Uterus (tissue), 2 donors: Measurements from ENCODE around the gene CDH12.

Source experiments
- CTCF ChIP-seq, 4 experiments: fragments of 200-600 bp in 2 of 4; fragments of 450-650 bp in 2 of 4; sonication (generic) in 2 of 4; IDR thresholded peaks; one replicate each; pipeline ENCODE4 v1.5.1; 2016 to 2019; ENCODE audit warnings: antibody characterized with exemption in 4 of 4, mild to moderate bottlenecking in 2 of 4, moderate library complexity in 1 of 4
- POLR2A ChIP-seq, 2 donors: fragments of 450-650 bp; IDR thresholded peaks; one replicate each; pipeline ENCODE4 v1.6.1; 2016; ENCODE audit warnings: antibody characterized with exemption in 2 of 2, mild to moderate bottlenecking in 1 of 2, moderate library complexity in 1 of 2

GRCh38 chr5:22348027-22348426, 505.1 kb downstream of the CDH12 start:
- no peak for TF ChIP-seq CTCF (IDR thresholded peaks at IDR 0.05)
- no peak for TF ChIP-seq POLR2A (IDR thresholded peaks at IDR 0.05)
